HepG2 (cell line): ENCODE data around the gene TET2. TPM values are rescaled to one million over a fixed set of nuclear protein-coding genes. Genes with fewer than 3 reads are reported as not detected.
A peak's percentile ranks its signal among the peaks of the same experiment; 100 is the strongest.

Source experiments
- BHLHE40 ChIP-seq: IDR thresholded peaks from 2 replicates; pipeline ENCODE4 v1.6.1; 2011; ENCODE audit warnings: low read length, improper control_type of control experiment
- FOXK1 ChIP-seq: sonication (generic); formaldehyde crosslinking; IDR thresholded peaks from 2 replicates; pipeline ENCODE4 v1.4.0; 2020; ENCODE audit warnings: low read depth, missing genetic modification reagents, borderline replicate concordance
- FOXK2 ChIP-seq: fragments of 450-650 bp; IDR thresholded peaks from 2 replicates; pipeline ENCODE4 v1.6.1; 2016
- LRRFIP1 ChIP-seq: sonication (generic); formaldehyde crosslinking; conservative IDR thresholded peaks from 2 replicates; pipeline ENCODE4 v1.4.0; 2020; ENCODE audit warnings: missing genetic modification reagents
- NFRKB ChIP-seq: fragments of 450-650 bp; IDR thresholded peaks from 2 replicates; pipeline ENCODE4 v1.6.1; 2017
- NR2F1 ChIP-seq, 2 experiments: fragments of 450-650 bp in 1 of 2; formaldehyde crosslinking in 1 of 2; IDR thresholded peaks; 2 replicates each; pipeline versions ENCODE4 v1.5.0 to v1.6.1; 2016 to 2020; ENCODE audit warnings: mild to moderate bottlenecking in 1 of 2, missing compliant biosample characterization in 1 of 2, missing genetic modification reagents in 1 of 2, moderate library complexity in 1 of 2
- RXRB ChIP-seq: IDR thresholded peaks from 2 replicates; pipeline ENCODE4 v1.6.1; 2016; ENCODE audit warnings: borderline replicate concordance, missing genetic modification reagents, missing compliant biosample characterization
- TGIF2 ChIP-seq: IDR thresholded peaks from 2 replicates; pipeline ENCODE4 v1.6.1; 2016; ENCODE audit warnings: control low read depth, missing compliant biosample characterization
- ZC3H13 ChIP-seq: sonication (generic); formaldehyde crosslinking; IDR thresholded peaks from 2 replicates; pipeline ENCODE4 v1.8.1; 2023; ENCODE audit warnings: mild to moderate bottlenecking, missing genetic modification reagents, moderate library complexity
- ZNF253 ChIP-seq: sonication (generic); formaldehyde crosslinking; IDR thresholded peaks from 2 replicates; pipeline ENCODE4 v1.8.0; 2022; ENCODE audit warnings: mild to moderate bottlenecking, missing genetic modification reagents, borderline replicate concordance
- polyA plus RNA-seq, 8 experiments: library from polyadenylated mRNA; depleted of rRNA in 3 of 8; stranded (reverse) in 7 of 8; unstranded in 1 of 8; fragments of >200 nt; fragmentation: Illumina TruSeq in 4 of 8; extraction: Trizol in 4 of 8; gene quantifications; 2 replicates each; pipeline versions ENCODE4 v1.2.1 to v1.2.3, GENCODE V29; 2011 to 2016; ENCODE audit warnings: low read depth in 4 of 8, missing spikeins in 1 of 8, mixed read lengths in 1 of 8; ENCODE audit not compliant: insufficient read depth in 1 of 8
- total RNA-seq, 5 experiments: library from RNA; depleted of rRNA; stranded (reverse); fragments of >200 nt; fragmentation: Illumina TruSeq; extraction: Trizol; gene quantifications; 2 replicates each; pipeline ENCODE4 v1.2.3, GENCODE V29; 2016; ENCODE audit warnings: low read depth in 1 of 5
- TF ChIP-seq, protein P1 (sequence below), 2 experiments: sonication (generic) in 1 of 2; formaldehyde crosslinking in 1 of 2; IDR thresholded peaks; 2 replicates each; pipeline versions ENCODE4 v1.4.0 to v1.6.1; 2018 to 2020; ENCODE audit warnings: missing genetic modification reagents in 2 of 2, borderline replicate concordance in 1 of 2, low read depth in 1 of 2, mild to moderate bottlenecking in 1 of 2, missing biosample characterization in 1 of 2
- TF ChIP-seq, protein P2 (sequence below): sonication (generic); formaldehyde crosslinking; conservative IDR thresholded peaks from 2 replicates; pipeline ENCODE4 v1.4.0; 2020; ENCODE audit warnings: missing genetic modification reagents
- TF ChIP-seq, protein P3 (sequence below): sonication (generic); formaldehyde crosslinking; IDR thresholded peaks from 2 replicates; pipeline ENCODE4 v1.4.0; 2020; ENCODE audit warnings: missing genetic modification reagents

Gene TET2
- total and polyA plus RNA-seq, 2 of the 13 experiments (the other 11 are each of a cell fraction or from before 2014, with no cell fraction given), result 4.7 to 4.8 TPM

GRCh38 chr4:105146276-105147015 lies at the start of gene TET2 (continued):
- TF ChIP-seq LRRFIP1 (no peak), NFRKB (no peak), FOXK1 (CRISPR knock-in tag) (no peak), ZC3H13 (CRISPR knock-in tag) (no peak), RXRB (CRISPR knock-in tag) (0 out of 2 replicates have a peak, but pooled peaks have one; percentile 9), NR2F1 (CRISPR knock-in tag; IDR thresholded peaks at IDR 0.05) (no peak), ZNF253 (CRISPR knock-in tag) (peak; percentile 63; the same call in 1 of the 2 replicates), FOXK2 (no peak), BHLHE40 (no peak), TGIF2 (CRISPR knock-in tag) (no peak)
- TF ChIP-seq, protein P1, sequence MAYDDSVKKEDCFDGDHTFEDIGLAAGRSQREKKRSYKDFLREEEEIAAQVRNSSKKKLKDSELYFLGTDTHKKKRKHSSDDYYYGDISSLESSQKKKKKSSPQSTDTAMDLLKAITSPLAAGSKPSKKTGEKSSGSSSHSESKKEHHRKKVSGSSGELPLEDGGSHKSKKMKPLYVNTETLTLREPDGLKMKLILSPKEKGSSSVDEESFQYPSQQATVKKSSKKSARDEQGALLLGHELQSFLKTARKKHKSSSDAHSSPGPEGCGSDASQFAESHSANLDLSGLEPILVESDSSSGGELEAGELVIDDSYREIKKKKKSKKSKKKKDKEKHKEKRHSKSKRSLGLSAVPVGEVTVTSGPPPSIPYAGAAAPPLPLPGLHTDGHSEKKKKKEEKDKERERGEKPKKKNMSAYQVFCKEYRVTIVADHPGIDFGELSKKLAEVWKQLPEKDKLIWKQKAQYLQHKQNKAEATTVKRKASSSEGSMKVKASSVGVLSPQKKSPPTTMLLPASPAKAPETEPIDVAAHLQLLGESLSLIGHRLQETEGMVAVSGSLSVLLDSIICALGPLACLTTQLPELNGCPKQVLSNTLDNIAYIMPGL (CRISPR knock-in tag; IDR thresholded peaks at IDR 0.05; ENCODE audit: borderline replicate concordance in 1 of 2, low read depth in 1 of 2), result peak in 1 of 2 experiments; percentile 69; a peak in 1 of 4 replicates
- TF ChIP-seq, protein P2, sequence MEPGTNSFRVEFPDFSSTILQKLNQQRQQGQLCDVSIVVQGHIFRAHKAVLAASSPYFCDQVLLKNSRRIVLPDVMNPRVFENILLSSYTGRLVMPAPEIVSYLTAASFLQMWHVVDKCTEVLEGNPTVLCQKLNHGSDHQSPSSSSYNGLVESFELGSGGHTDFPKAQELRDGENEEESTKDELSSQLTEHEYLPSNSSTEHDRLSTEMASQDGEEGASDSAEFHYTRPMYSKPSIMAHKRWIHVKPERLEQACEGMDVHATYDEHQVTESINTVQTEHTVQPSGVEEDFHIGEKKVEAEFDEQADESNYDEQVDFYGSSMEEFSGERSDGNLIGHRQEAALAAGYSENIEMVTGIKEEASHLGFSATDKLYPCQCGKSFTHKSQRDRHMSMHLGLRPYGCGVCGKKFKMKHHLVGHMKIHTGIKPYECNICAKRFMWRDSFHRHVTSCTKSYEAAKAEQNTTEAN (CRISPR knock-in tag), result no peak
- TF ChIP-seq, protein P3, sequence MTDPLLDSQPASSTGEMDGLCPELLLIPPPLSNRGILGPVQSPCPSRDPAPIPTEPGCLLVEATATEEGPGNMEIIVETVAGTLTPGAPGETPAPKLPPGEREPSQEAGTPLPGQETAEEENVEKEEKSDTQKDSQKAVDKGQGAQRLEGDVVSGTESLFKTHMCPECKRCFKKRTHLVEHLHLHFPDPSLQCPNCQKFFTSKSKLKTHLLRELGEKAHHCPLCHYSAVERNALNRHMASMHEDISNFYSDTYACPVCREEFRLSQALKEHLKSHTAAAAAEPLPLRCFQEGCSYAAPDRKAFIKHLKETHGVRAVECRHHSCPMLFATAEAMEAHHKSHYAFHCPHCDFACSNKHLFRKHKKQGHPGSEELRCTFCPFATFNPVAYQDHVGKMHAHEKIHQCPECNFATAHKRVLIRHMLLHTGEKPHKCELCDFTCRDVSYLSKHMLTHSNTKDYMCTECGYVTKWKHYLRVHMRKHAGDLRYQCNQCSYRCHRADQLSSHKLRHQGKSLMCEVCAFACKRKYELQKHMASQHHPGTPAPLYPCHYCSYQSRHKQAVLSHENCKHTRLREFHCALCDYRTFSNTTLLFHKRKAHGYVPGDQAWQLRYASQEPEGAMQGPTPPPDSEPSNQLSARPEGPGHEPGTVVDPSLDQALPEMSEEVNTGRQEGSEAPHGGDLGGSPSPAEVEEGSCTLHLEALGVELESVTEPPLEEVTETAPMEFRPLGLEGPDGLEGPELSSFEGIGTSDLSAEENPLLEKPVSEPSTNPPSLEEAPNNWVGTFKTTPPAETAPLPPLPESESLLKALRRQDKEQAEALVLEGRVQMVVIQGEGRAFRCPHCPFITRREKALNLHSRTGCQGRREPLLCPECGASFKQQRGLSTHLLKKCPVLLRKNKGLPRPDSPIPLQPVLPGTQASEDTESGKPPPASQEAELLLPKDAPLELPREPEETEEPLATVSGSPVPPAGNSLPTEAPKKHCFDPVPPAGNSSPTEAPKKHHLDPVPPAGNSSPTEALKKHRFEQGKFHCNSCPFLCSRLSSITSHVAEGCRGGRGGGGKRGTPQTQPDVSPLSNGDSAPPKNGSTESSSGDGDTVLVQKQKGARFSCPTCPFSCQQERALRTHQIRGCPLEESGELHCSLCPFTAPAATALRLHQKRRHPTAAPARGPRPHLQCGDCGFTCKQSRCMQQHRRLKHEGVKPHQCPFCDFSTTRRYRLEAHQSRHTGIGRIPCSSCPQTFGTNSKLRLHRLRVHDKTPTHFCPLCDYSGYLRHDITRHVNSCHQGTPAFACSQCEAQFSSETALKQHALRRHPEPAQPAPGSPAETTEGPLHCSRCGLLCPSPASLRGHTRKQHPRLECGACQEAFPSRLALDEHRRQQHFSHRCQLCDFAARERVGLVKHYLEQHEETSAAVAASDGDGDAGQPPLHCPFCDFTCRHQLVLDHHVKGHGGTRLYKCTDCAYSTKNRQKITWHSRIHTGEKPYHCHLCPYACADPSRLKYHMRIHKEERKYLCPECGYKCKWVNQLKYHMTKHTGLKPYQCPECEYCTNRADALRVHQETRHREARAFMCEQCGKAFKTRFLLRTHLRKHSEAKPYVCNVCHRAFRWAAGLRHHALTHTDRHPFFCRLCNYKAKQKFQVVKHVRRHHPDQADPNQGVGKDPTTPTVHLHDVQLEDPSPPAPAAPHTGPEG, result peak; percentile 56; the same call in 1 of the 2 replicates
